Activated CD4-positive, alpha-beta T cell treated with anti-CD3 and anti-CD28 coated beads for 36 hours (primary cell): ENCODE data around the gene RSBN1L. TPM values are rescaled to one million over a fixed set of nuclear protein-coding genes. Genes with fewer than 3 reads are reported as not detected.
A peak's percentile ranks its signal among the peaks of the same experiment; 100 is the strongest.

ENCODE experiments used
- ATAC-seq: fragments of 200-7000 bp; cut with Tn5 transposase; one replicate; pipeline ENCODE4 v1.10.0; 2021; ENCODE audit warnings: mild to moderate bottlenecking, moderate library complexity
- CTCF ChIA-PET: fragments of 350-600 bp; sonication (Branson Sonifier 250); formaldehyde crosslinking; loops from one replicate; lab custom pipeline; 2021; ENCODE audit warnings: antibody characterized with exemption; lab: Charles Lee
- POLR2A ChIA-PET: fragments of 350-600 bp; sonication (Branson Sonifier 250); formaldehyde crosslinking; loops from one replicate; lab custom pipeline; 2021; ENCODE audit warnings: antibody characterized with exemption, inconsistent platforms; lab: Charles Lee
- DNase-seq: peaks from one replicate; pipeline ENCODE4 v3.0.0-alpha.2; 2020
- H3K27ac Mint-ChIP-seq: one replicate; pipeline ENCODE4 v1.8.0; 2021; ENCODE audit warnings: mixed read lengths
- H3K27me3 Mint-ChIP-seq: one replicate; pipeline ENCODE4 v1.8.0; 2021; ENCODE audit warnings: mixed read lengths
- H3K36me3 Mint-ChIP-seq: one replicate; pipeline ENCODE4 v1.8.0; 2021; ENCODE audit warnings: low read depth, mixed read lengths
- H3K4me1 Mint-ChIP-seq: one replicate; pipeline ENCODE4 v1.8.0; 2021; ENCODE audit warnings: mixed read lengths
- H3K4me3 Mint-ChIP-seq: one replicate; pipeline ENCODE4 v1.8.0; 2021; ENCODE audit warnings: mild to moderate bottlenecking, moderate library complexity, mixed read lengths
- H3K9me3 Mint-ChIP-seq: one replicate; pipeline ENCODE4 v1.8.0; 2021; ENCODE audit warnings: low read depth, mixed read lengths
- intact Hi-C, 2 experiments: fragments of 100-400 bp; cut with DNase I in 1 of 2; cut with micrococcal nuclease in 1 of 2; formaldehyde crosslinking; loops; one replicate each; pipeline versions ENCODE4 v1.14.2 to v1.15.1; 2022 to 2024; cut with DNase I, micrococcal nuclease
- total RNA-seq, 2 experiments: library from RNA; stranded (reverse); gene quantifications; one replicate each; pipeline ENCODE4 v1.2.3, GENCODE V29; 2021

RSBN1L gene
- total RNA-seq, 2 experiments from 2014 or later, result 21.0 to 26.3 TPM

DNA sequence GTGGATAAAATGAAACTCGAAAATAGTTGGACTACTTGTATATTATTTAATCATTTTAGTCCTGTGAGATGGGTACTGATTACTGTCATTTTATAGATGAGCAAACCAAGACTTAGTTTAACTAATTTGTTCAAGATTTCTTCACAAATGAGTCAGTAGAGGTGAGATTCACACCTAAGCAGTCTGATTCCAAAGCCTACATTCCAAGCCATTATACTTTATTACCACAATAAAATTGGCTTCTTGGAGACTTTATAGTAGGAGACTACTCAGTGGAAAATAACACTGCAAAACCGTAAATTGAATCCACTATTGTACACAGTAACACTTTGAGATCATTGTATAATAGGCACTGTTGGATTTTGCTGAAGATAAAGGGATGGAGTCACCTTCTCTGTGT, 104.5 kb downstream of the RSBN1L start:
- POLR2A ChIA-PET, result no interaction called here
- Mint-ChIP-seq H3K4me3 (peak overlapping the region; percentile 83), H3K36me3 (peaks cover 12% of the 10 kb centered on the region), H3K27me3 (no peaks in the 10 kb centered on the region), H3K9me3 (peaks cover 7% of the 10 kb centered on the region), H3K4me1 (peaks cover 75% of the 10 kb centered on the region), H3K27ac (peak overlapping the region; percentile 33)
- DNase-seq (no peak), ATAC-seq (no peak)
- CTCF ChIA-PET, result interaction anchor here (1.0 kb wide), 1 partner anchor 21 kb away, joined by 3 read pairs; no protein-coding TSS in a partner anchor
- intact Hi-C loops, result loop anchor here in 1 of 2 experiments (5.0 kb wide), 1 partner anchor 102 kb away; no protein-coding TSS in a partner anchor

DNA sequence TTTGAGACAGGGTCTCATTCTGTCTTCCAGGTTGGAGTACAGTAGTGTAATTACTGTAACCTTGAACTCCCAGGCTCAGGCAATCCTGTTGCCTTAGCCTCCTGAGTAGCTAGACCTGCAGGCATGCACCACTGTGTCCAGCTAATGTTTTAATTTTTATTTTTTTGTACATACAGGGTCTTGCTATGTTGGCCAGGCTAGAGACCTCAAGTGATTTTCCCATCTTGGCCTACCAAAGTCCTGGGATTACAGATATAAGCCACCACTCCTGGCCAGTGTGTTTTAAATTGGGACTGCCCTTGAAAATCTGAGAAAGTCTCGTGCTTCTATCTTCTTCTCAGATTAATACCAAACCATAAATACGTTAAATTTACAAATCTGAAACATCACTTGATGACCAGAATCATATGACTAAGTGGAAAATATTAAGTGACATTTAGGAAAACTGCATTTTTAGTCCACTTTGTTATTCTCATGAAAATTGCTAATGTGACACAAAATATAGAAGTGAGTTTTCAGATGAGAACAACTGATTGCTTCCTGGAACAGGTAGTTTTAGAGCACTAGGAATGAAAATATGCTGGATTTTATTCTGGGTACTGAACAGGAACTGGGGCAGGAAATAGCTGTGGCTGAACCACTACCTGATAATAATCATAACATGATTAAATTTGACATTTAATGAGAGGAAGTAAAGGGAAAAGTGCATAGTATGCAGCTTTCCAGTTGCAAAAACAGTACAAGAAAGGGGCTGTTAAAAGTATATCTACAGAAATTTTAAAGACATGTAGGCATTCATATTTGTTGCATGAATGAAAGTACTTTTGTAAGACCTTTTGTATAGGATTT, 106.5 kb downstream of the RSBN1L start:
- ChIA-PET CTCF (interaction anchor here (0.5 to 0.9 kb wide), 5 partner anchors 11 to 380 kb away, joined by 3 to 5 read pairs (median 3); no protein-coding TSS in a partner anchor), POLR2A (no interaction called here)
- Mint-ChIP-seq H3K27ac (peak overlapping the region; percentile 77), H3K4me1 (peaks cover 59% of the 10 kb centered on the region), H3K36me3 (peaks cover 29% of the 10 kb centered on the region), H3K4me3 (no peak overlapping the region), H3K27me3 (no peaks in the 10 kb centered on the region), H3K9me3 (peaks cover 23% of the 10 kb centered on the region)
- no peak for DNase-seq
- intact Hi-C loops, result loop anchor here (2.0 to 5.0 kb wide), 2 partner anchors 28 to 100 kb away; no protein-coding TSS in a partner anchor
- ATAC-seq, result no peak

DNA sequence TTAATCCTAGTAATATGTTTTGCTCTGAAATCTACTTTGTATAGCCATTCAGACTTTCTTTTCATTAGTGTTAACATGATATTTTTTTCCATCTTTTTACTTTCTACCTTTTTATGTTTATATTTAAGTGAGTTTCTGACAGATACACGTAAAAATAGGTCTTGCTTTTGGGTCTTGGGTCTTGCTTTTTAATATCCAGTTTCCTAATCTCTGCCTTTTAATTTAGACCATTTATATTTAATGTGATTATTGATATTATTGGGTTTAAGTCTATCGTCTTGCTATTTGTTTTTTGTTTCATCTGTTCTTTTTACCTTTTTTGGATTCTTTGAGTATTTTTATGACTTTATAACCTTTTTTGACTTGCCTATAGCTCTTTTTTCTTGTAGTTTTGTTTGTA, 110.2 kb downstream of the RSBN1L start:
- intact Hi-C loops, result no loop called here

DNA sequence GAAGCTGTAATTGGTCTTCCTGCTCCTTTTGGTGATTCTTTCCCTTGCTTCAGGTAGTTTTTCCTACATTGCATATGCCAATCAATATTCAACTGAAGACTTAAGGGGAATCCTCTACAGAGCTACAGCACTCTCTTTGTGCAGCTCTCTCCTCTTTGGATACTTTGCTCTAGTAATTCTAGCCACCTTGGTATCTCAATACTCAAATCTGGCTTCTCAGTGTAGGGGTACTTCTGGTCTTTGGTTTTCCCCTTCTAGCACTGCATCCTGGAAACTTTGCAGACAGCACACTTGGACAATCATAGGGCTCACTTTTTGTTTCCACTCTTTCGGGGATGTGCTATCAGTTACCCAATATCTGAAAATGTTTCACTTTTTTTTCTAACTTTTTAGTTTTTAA, 112.3 kb downstream of the RSBN1L start:
- peaks cover 42% of the 10 kb centered on the region for H3K36me3 Mint-ChIP-seq
- ChIA-PET POLR2A (no interaction called here), CTCF (no interaction called here)
- peaks cover 29% of the 10 kb centered on the region for H3K9me3 Mint-ChIP-seq
- no peaks in the 10 kb centered on the region for H3K27me3 Mint-ChIP-seq
- ATAC-seq, result no peak
- peaks cover 48% of the 10 kb centered on the region for H3K4me1 Mint-ChIP-seq
- no peak overlapping the region for H3K4me3 Mint-ChIP-seq
- intact Hi-C loops, result no loop called here
- peak overlapping the region; percentile 29 for H3K27ac Mint-ChIP-seq
- DNase-seq, result no peak

More for the DNA sequence above, 110.2 kb downstream of the RSBN1L start:
- Mint-ChIP-seq H3K27ac (no peak overlapping the region), H3K9me3 (peaks cover 29% of the 10 kb centered on the region), H3K36me3 (peaks cover 42% of the 10 kb centered on the region), H3K27me3 (no peaks in the 10 kb centered on the region), H3K4me3 (no peak overlapping the region), H3K4me1 (peaks cover 51% of the 10 kb centered on the region)
- ChIA-PET CTCF (no interaction called here), POLR2A (no interaction called here)
- no peak for ATAC-seq
- no peak for DNase-seq

DNA sequence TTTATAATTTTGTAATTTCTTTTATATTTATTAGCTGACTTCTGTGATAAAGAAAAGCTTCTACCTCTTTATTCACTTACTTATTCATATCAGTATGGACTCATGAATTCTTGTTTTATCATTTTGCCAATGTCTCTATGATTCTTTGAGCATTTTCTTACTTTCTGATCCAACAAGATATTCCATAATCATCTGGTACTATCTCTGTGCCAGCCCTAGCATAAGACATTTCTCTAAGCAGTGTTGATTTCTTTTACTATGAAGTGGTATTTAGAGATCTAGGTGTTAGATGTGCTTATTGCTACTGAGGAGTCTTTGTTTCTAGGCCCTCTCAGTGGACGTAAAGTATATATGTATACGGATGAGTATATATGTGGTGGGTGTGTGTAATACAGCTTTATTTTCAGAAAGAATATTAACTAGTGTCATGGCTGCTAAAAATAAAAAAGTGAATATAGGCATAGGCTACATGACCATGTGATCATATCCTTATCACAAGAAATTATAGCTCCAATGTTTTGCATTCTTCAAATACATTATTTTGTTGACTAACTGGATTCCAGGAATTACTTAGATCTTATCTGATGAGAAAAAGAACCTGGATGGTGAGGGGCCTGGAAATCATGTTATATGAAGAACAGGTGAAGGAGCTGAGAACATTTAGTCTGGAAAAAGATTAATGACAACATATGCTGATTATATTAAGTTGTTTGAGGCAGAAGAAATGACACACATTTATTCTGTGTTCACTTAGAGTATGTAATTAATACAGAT, 115.4 kb downstream of the RSBN1L start:
- ATAC-seq, result no peak
- Mint-ChIP-seq H3K27ac (peak overlapping the region; percentile 53), H3K4me1 (peaks cover 35% of the 10 kb centered on the region), H3K27me3 (no peaks in the 10 kb centered on the region), H3K36me3 (peaks cover 29% of the 10 kb centered on the region), H3K9me3 (peaks cover 19% of the 10 kb centered on the region), H3K4me3 (no peak overlapping the region)
- ChIA-PET CTCF (interaction anchor here (1.0 to 1.2 kb wide), 4 partner anchors 10 to 65 kb away, joined by 3 to 4 read pairs (median 3); no protein-coding TSS in a partner anchor), POLR2A (no interaction called here)
- DNase-seq, result no peak
- intact Hi-C loops, result no loop called here

DNA sequence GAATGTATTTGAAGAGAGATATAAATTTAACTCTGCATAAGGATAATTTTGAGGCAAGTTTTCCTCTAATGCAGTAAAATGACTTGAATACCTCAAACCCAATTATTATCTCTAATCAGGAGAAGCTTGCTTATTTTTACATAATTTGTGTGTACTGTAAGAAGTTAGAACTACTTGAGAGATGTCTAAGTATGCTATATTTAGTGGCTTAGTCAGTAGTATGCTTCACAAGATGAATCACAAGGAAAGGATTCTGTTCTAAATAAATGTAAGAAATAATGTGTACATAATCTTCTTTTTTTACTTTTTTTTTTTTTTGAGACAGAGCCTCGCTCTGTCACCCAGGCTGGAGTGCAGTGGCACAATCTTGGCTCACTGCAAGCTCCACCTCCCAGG, 116.0 kb downstream of the RSBN1L start:
- no peak overlapping the region for H3K27ac Mint-ChIP-seq
- H3K4me3 Mint-ChIP-seq, result no peak overlapping the region
- ATAC-seq (no peak), DNase-seq (no peak)
- CTCF ChIA-PET, result interaction anchor here (1.0 kb wide), 2 partner anchors 16 to 65 kb away, joined by 3 read pairs; no protein-coding TSS in a partner anchor
- H3K36me3 Mint-ChIP-seq, result peaks cover 31% of the 10 kb centered on the region
- intact Hi-C loops, result no loop called here
- POLR2A ChIA-PET, result no interaction called here
- H3K4me1 Mint-ChIP-seq, result peaks cover 38% of the 10 kb centered on the region
- H3K27me3 Mint-ChIP-seq, result no peaks in the 10 kb centered on the region
- peaks cover 18% of the 10 kb centered on the region for H3K9me3 Mint-ChIP-seq

DNA sequence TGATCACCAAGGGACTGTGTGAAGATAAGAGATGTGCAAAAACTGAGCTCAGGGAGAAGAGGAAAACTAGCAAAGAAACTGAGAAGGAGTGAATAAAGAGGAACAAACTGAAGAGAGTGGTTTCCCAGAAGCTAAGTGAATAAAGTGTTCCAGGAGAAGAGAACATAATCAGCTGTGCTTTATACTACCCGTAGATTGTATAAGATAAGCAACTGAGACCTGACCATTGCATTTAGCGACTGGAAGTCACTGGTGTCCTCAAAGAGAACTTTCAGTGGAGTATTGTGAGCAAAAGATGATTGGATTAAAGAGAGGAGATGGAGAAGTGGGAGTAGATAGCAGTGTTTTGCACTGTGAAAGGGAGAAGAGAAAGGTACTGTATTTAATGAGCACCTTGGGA, 116.9 kb downstream of the RSBN1L start:
- Mint-ChIP-seq H3K4me1 (peaks cover 38% of the 10 kb centered on the region), H3K9me3 (peaks cover 18% of the 10 kb centered on the region), H3K27me3 (no peaks in the 10 kb centered on the region), H3K4me3 (no peak overlapping the region), H3K27ac (no peak overlapping the region), H3K36me3 (peaks cover 32% of the 10 kb centered on the region)
- POLR2A ChIA-PET, result no interaction called here
- no peak for ATAC-seq
- CTCF ChIA-PET, result interaction anchor here (1.6 kb wide), 1 partner anchor 8 kb away, joined by 4 read pairs; no protein-coding TSS in a partner anchor
- intact Hi-C loops, result no loop called here
- no peak for DNase-seq

DNA sequence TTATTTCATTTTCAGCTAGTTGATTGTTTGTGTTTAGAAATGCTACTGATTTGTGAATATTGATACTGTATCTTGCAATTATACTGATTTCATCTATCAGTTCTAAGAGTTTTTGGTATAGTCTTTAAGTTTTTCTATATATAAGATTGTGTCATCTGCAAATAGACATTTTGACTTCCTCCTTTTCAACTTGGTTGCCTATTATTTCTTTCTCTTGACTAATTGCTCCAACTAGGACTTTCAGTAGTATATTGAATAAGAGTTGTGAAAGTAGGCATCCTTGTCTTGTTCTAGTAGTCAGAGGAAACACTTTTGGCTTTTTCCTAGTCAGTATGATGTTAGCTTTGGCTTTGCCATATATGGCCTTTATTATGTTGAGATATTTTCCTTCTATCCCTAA, 122.8 kb downstream of the RSBN1L start:
- no peak overlapping the region for H3K27ac Mint-ChIP-seq
- peaks cover 21% of the 10 kb centered on the region for H3K4me1 Mint-ChIP-seq
- no peak overlapping the region for H3K4me3 Mint-ChIP-seq
- H3K9me3 Mint-ChIP-seq, result peaks cover 53% of the 10 kb centered on the region
- peaks cover 65% of the 10 kb centered on the region for H3K36me3 Mint-ChIP-seq
- intact Hi-C loops, result no loop called here
- POLR2A ChIA-PET, result no interaction called here
- no peak for DNase-seq
- CTCF ChIA-PET, result no interaction called here
- ATAC-seq, result no peak
- H3K27me3 Mint-ChIP-seq, result no peaks in the 10 kb centered on the region

DNA sequence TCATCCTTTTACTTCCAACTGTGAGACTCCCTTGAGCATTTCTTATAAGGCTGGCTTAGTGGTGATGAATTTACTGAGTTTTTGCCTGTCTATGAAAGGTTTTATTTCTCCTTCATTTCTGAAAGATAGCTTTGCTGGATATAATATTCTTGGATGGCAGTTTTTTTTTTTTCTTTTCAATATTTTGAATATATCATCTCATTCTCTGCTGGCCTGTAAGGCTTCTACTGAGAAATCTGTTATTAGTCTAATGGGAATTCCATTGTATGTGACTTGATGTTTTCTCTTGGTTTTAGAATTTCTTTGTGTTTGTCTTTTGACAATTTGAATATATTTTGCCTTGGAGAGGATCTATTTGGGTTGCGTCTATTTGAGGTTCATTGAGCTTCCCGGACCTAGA, 124.7 kb downstream of the RSBN1L start:
- Mint-ChIP-seq H3K27me3 (no peaks in the 10 kb centered on the region), H3K36me3 (peaks cover 70% of the 10 kb centered on the region), H3K4me3 (no peak overlapping the region), H3K27ac (no peak overlapping the region), H3K9me3 (peaks cover 59% of the 10 kb centered on the region), H3K4me1 (peaks cover 17% of the 10 kb centered on the region)
- ATAC-seq (no peak), DNase-seq (no peak)
- POLR2A ChIA-PET, result no interaction called here
- CTCF ChIA-PET, result interaction anchor here (0.8 to 1.1 kb wide), 3 partner anchors 10 to 52 kb away, joined by 3 to 4 read pairs (median 4); no protein-coding TSS in a partner anchor
- intact Hi-C loops, result no loop called here

DNA sequence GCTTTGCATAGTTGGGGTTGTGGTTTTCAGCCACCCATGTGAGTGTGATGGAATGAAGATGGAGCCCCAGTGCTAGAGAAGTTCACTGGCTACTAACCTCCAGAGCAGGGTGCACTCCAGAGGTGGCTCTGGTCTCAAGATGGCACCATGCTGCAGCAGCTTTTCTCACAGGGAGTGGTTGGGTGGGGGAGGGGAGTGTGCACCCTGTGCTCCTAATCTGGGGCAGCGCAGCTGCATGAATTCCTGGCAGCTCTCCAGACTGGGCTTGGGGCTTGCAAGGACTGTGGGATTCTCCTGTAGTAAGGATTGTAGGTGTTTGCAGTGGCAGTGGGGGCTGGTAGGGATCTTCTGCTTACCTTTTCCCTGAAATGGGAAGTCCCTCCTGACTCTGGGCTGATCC, 126.0 kb downstream of the RSBN1L start:
- H3K27ac Mint-ChIP-seq, result no peak overlapping the region
- ChIA-PET CTCF (interaction anchor here (0.6 kb wide), 1 partner anchor 21 kb away, joined by 3 read pairs; no protein-coding TSS in a partner anchor), POLR2A (no interaction called here)
- intact Hi-C loops, result no loop called here
- H3K9me3 Mint-ChIP-seq, result peaks cover 55% of the 10 kb centered on the region
- H3K27me3 Mint-ChIP-seq, result no peaks in the 10 kb centered on the region
- no peak for ATAC-seq
- no peak for DNase-seq
- H3K4me1 Mint-ChIP-seq, result peaks cover 23% of the 10 kb centered on the region
- no peak overlapping the region for H3K4me3 Mint-ChIP-seq
- H3K36me3 Mint-ChIP-seq, result peaks cover 60% of the 10 kb centered on the region

DNA sequence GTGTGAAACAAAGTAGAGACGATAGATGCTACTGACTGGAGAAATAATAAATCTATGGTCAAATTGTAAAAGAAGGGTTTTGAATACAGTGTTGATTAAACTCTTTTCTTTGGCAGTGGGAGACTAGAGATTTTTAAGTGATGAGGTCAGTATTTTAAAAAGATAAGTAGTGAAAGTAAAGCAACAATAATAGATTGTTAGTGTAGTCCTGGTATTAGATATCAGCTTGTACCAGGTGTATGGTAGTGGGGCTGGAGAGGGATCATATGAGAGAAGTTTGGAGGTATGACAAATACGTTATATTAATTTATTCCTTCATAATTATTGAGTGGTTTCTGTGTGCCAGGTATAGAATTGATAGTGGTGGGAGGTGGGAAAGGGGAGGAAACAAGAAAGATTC, 127.5 kb downstream of the RSBN1L start:
- ChIA-PET CTCF (no interaction called here), POLR2A (no interaction called here)
- intact Hi-C loops, result no loop called here
- peaks cover 27% of the 10 kb centered on the region for H3K4me1 Mint-ChIP-seq
- peaks cover 42% of the 10 kb centered on the region for H3K9me3 Mint-ChIP-seq
- H3K27me3 Mint-ChIP-seq, result no peaks in the 10 kb centered on the region
- H3K4me3 Mint-ChIP-seq, result no peak overlapping the region
- DNase-seq, result no peak
- H3K27ac Mint-ChIP-seq, result no peak overlapping the region
- peaks cover 45% of the 10 kb centered on the region for H3K36me3 Mint-ChIP-seq
- ATAC-seq, result no peak
